Spinal cord (tissue), 10 donors: ENCODE results near the gene STK39. TPM values are rescaled to one million over a fixed set of nuclear protein-coding genes. Genes with fewer than 3 reads are reported as not detected.
"Not testable (repeated sequence)": the region's sequence is repeated elsewhere in the genome, so short reads cannot be mapped to it uniquely, and the experiment has no call there.

Experiments used
- DNase-seq, 6 donors: peaks; one replicate each; pipeline versions ENCODE4 v3.0.0 to v3.0.0-alpha.2; 2013 to 2015; ENCODE audit warnings: low spot score in 6 of 6, low read depth in 4 of 6
- H3K27ac ChIP-seq: one replicate; pipeline ENCODE4 v1.5.1; 2013; ENCODE audit warnings: low read depth, low read length, control low read depth
- H3K27me3 ChIP-seq: one replicate; pipeline ENCODE4 v1.6.1; 2013; ENCODE audit warnings: low read length; ENCODE audit not compliant: control insufficient read depth, insufficient read depth
- H3K36me3 ChIP-seq: one replicate; pipeline ENCODE4 v1.6.1; 2013; ENCODE audit warnings: low read length; ENCODE audit not compliant: control insufficient read depth, insufficient read depth
- H3K4me1 ChIP-seq: one replicate; pipeline ENCODE4 v1.6.1; 2013; ENCODE audit warnings: low read length; ENCODE audit not compliant: control insufficient read depth, insufficient read depth
- H3K4me3 ChIP-seq: one replicate; pipeline ENCODE4 v1.5.1; 2013; ENCODE audit warnings: low read depth, low read length, control low read depth
- H3K9me3 ChIP-seq: one replicate; pipeline ENCODE4 v1.6.1; 2013; ENCODE audit warnings: low read length; ENCODE audit not compliant: control insufficient read depth, insufficient read depth
- WGBS: methylation state at CpG from one replicate; pipeline ENCODE4 v1.1.5; 2013; ENCODE audit warnings: missing lambda C conversion rate; ENCODE audit not compliant: insufficient coverage; 5-methylcytosine and 5-hydroxymethylcytosine counted together
- polyA plus RNA-seq, 2 donors: library from polyadenylated mRNA; unstranded; fragments of 120-200 nt; gene quantifications; one replicate each; pipeline ENCODE4 v1.2.1, GENCODE V29; 2013; ENCODE audit not compliant: insufficient read length in 2 of 2
- total RNA-seq, 2 donors: library from RNA; depleted of rRNA in 1 of 2; stranded (reverse); fragments of 120-200 nt in 1 of 2; fragments of >200 nt in 1 of 2; gene quantifications; one replicate each; pipeline versions ENCODE4 v1.2.3 to v1.2.4, GENCODE V29; 2013 to 2014
- donor health status: healthy.

The STK39 gene
- total and polyA plus RNA-seq, 4 donors = 51.1 to 75.5 (median 57.7) TPM

GRCh38 chr2:168135630-168136029 lies 111.8 kb downstream of the STK39 start:
- Histone ChIP-seq H3K4me3 (no peak overlapping the region), H3K36me3 (no peaks in the 10 kb centered on the region), H3K4me1 (no peaks in the 10 kb centered on the region), H3K27me3 (no peaks in the 10 kb centered on the region), H3K27ac (no peak overlapping the region), H3K9me3 (no peaks in the 10 kb centered on the region)
- WGBS = 100% methylated on average over 1 of the region's 4 CpGs
- no peak for DNase-seq

DNA sequence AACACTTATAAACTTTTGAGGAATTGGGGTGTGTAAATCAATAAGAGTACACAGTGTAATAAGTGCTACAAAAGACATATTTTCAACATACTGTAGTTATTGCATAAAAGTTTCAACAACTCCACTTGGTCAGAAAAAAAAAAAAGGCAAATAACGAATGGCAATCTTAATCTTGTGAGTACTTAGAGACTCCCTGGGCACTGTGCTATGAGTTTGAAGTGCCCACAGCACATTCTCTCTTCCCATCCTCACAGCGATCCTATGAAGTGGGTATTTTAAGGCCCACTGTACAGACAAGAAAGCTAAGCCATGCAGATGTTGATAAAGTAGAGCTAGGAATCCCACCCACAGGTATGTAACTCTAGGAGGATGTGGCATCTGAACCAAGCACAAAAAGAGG lies 112.3 kb downstream of the STK39 start:
- no CpG with 5 or more reads among the region's 2 CpGs for WGBS
- DNase-seq = no peak

DNA sequence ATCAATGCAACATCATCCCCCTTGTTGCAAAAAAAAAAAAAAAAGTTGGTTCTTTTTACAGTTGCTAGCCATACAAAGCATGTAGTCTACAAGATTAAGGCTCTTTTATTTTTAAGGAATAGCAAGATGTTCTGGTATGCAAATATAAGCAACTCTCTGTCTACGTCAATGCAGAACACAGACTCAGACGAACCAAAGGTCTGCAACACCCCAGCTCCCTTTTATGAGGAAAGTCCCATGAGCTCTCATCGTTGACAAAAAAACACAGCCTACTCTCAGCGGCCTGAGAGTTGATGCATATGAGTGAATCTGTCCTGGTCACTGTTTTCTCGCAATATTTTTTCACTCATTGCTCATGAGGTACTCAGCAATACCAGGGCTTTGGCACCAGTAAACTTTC lies 112.9 kb downstream of the STK39 start:
- no peaks in the 10 kb centered on the region for H3K36me3 ChIP-seq
- no peaks in the 10 kb centered on the region for H3K27me3 ChIP-seq
- WGBS = no CpG with 5 or more reads among the region's 5 CpGs
- DNase-seq = no peak
- H3K4me3 ChIP-seq = no peak overlapping the region
- H3K4me1 ChIP-seq = no peaks in the 10 kb centered on the region
- no peaks in the 10 kb centered on the region for H3K9me3 ChIP-seq
- H3K27ac ChIP-seq = no peak overlapping the region

More for the DNA sequence above, 112.3 kb downstream of the STK39 start:
- Histone ChIP-seq H3K27me3 (no peaks in the 10 kb centered on the region), H3K36me3 (no peaks in the 10 kb centered on the region), H3K9me3 (no peaks in the 10 kb centered on the region), H3K4me1 (no peaks in the 10 kb centered on the region), H3K27ac (no peak overlapping the region), H3K4me3 (no peak overlapping the region)

- DNase-seq = no peak
- WGBS = 98% methylated on average over 6 of the region's 6 CpGs
- Histone ChIP-seq H3K4me1 (no peaks in the 10 kb centered on the region), H3K9me3 (no peaks in the 10 kb centered on the region), H3K27me3 (no peaks in the 10 kb centered on the region), H3K4me3 (no peak overlapping the region), H3K36me3 (no peaks in the 10 kb centered on the region), H3K27ac (no peak overlapping the region)
These were observed 115.0 kb downstream of the STK39 start for GRCh38 chr2:168132389-168132788.

- no peak for DNase-seq
- no peak overlapping the region for H3K4me3 ChIP-seq
These were observed 117.0 kb downstream of the STK39 start for GRCh38 chr2:168130346-168130745.

GRCh38 chr2:168127371-168127770 lies 120.0 kb downstream of the STK39 start:
- peak in 1 of 6 donors; percentile 61 for DNase-seq
- Histone ChIP-seq H3K27ac (no peak overlapping the region), H3K4me1 (no peaks in the 10 kb centered on the region), H3K36me3 (peaks cover 2% of the 10 kb centered on the region), H3K4me3 (no peak overlapping the region), H3K9me3 (no peaks in the 10 kb centered on the region), H3K27me3 (no peaks in the 10 kb centered on the region)
- no CpG with 5 or more reads among the region's 4 CpGs for WGBS

More at GRCh38 chr2:168130346-168130745, 117.0 kb downstream of the STK39 start:
- Histone ChIP-seq H3K36me3 (no peaks in the 10 kb centered on the region), H3K4me1 (no peaks in the 10 kb centered on the region), H3K27ac (no peak overlapping the region), H3K9me3 (no peaks in the 10 kb centered on the region), H3K27me3 (no peaks in the 10 kb centered on the region)

DNA sequence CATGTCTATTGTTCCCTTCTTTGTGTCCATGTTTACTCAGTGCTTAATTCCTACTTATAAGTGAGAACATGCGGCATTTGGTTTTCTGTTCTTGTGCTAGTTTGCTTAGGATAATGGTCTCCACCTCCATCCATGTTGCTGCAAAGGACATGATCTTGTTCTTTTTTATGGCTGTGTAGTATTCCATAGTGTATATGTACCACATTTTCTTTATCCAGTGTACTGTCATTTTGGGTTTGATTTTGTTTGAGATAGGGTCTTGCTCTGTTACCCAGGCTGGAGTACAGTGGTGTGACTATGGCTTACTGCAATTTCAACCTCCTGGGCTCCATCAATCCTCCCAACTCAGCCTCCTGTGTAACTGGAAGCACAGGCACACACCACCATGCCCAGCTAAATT lies 125.2 kb downstream of the STK39 start:
- WGBS = no CpG with 5 or more reads among the region's 1 CpG
- not testable (repeated sequence) for H3K27me3 ChIP-seq, DNase-seq, H3K4me3 ChIP-seq, H3K9me3 ChIP-seq, H3K4me1 ChIP-seq, H3K36me3 ChIP-seq, H3K27ac ChIP-seq

DNA sequence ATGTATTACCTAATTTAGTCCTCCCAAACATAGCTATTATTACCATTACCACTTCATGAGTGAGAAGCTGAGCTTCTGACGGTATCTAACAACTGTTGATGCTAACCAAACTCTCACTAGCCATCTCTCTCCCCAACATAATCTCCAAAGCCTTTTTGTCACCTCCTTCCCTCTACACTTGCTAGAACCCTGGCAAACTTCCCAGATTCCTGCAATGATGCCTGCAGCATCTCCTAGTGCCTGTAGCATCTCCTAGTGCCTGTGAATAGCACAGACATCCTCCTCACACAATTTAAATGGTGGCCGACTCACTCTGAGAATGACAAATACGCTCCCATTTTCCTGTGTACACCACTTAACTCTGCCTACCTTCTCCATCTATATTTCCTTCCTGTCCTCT lies 126.7 kb downstream of the STK39 start:
- no peaks in the 10 kb centered on the region for H3K27me3 ChIP-seq
- no peaks in the 10 kb centered on the region for H3K4me1 ChIP-seq
- H3K27ac ChIP-seq = no peak overlapping the region
- WGBS = 62% methylated on average over 2 of the region's 3 CpGs
- H3K36me3 ChIP-seq = peaks cover 6% of the 10 kb centered on the region
- no peaks in the 10 kb centered on the region for H3K9me3 ChIP-seq
- no peak overlapping the region for H3K4me3 ChIP-seq
- peak in 2 of 6 donors; percentile 48 to 70 for DNase-seq

DNA sequence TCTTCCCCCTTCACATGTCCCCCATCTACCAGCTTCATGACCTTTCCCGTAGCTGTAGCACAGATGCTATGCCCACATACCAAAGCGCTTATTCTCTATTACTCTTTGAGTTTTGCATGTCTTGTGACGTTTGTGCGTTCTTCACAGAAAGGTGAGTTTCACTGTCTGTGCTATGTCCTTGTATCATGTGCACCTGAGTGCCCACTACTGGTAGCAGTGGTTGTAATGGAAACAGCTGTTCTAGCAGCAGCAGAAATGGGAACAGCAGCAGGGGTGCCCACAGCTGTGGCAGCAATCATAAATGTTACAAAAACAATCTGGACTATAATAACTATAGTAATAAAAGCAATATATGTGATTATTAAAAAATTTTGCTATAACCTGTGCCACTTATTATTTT lies 127.1 kb downstream of the STK39 start:
- Histone ChIP-seq H3K27ac (no peak overlapping the region), H3K27me3 (no peaks in the 10 kb centered on the region), H3K9me3 (no peaks in the 10 kb centered on the region), H3K4me1 (no peaks in the 10 kb centered on the region), H3K4me3 (no peak overlapping the region), H3K36me3 (peaks cover 6% of the 10 kb centered on the region)
- DNase-seq = no peak
- 95% methylated on average over 3 of the region's 4 CpGs for WGBS

DNA sequence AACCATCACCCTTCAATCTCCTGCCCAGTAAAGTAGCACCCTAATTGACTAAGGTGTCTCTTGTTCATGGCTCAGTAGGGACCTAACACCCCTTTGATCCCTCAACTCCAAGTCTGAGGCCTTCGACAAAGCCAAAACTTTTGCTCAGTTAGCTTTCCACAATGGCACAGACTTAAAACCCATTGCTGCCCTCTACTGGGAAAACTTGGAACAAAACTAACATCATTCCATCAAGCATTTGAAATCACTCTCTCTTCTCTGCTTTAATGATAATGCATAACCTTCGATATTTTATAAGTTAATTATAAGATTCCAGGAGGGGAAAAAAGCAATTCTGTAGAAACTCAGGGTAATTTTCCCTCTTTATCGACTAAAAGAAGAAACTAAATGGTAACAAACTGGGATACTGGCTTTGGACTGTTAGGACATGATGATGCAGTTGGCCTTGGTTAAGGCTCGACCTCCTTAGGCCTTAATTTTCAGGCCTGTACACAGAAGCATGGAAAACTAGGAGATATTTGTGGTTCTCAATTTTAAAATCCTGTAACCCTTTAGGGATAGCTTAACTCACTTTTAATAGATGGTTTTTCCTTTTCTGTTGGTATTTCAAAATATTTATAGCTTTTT lies 127.8 kb downstream of the STK39 start:
- Histone ChIP-seq H3K27me3 (no peaks in the 10 kb centered on the region), H3K9me3 (no peaks in the 10 kb centered on the region), H3K36me3 (peaks cover 6% of the 10 kb centered on the region), H3K4me1 (no peaks in the 10 kb centered on the region), H3K4me3 (no peak overlapping the region), H3K27ac (peak overlapping the region; percentile 26)
- 0% methylated on average over 1 of the region's 4 CpGs for WGBS
- DNase-seq = peak; percentile 59 to 93 (median 70)
